Vagina (tissue), 2 donors: ENCODE measurements around the gene SDHC.

Source experiments
- POLR2A ChIP-seq, 2 donors: fragments of 450-650 bp; IDR thresholded peaks; one replicate each; pipeline ENCODE4 v1.6.1; 2017; ENCODE audit warnings: antibody characterized with exemption in 2 of 2, mild to moderate bottlenecking in 2 of 2, moderate library complexity in 2 of 2
- TF ChIP-seq, protein P1 (sequence below), 3 experiments: fragments of 450-650 bp in 2 of 3; fragments of 200-600 bp in 1 of 3; sonication (generic) in 1 of 3; IDR thresholded peaks; one replicate each; pipeline ENCODE4 v1.5.1; 2017 to 2019; ENCODE audit warnings: antibody characterized with exemption in 3 of 3, mild to moderate bottlenecking in 2 of 3, moderate library complexity in 2 of 3

- TF ChIP-seq, protein P1, sequence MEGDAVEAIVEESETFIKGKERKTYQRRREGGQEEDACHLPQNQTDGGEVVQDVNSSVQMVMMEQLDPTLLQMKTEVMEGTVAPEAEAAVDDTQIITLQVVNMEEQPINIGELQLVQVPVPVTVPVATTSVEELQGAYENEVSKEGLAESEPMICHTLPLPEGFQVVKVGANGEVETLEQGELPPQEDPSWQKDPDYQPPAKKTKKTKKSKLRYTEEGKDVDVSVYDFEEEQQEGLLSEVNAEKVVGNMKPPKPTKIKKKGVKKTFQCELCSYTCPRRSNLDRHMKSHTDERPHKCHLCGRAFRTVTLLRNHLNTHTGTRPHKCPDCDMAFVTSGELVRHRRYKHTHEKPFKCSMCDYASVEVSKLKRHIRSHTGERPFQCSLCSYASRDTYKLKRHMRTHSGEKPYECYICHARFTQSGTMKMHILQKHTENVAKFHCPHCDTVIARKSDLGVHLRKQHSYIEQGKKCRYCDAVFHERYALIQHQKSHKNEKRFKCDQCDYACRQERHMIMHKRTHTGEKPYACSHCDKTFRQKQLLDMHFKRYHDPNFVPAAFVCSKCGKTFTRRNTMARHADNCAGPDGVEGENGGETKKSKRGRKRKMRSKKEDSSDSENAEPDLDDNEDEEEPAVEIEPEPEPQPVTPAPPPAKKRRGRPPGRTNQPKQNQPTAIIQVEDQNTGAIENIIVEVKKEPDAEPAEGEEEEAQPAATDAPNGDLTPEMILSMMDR (IDR thresholded peaks at IDR 0.05): no peak
- TF ChIP-seq POLR2A (IDR thresholded peaks at IDR 0.05): no peak
Observed at GRCh38 chr1:161388639-161389038, 74.5 kb downstream of the SDHC start.
